Panc1 (cell line): ENCODE data around the gene RIMKLB. TPM values are rescaled to one million over a fixed set of nuclear protein-coding genes. Genes with fewer than 3 reads are reported as not detected.

ENCODE experiments used
- ATAC-seq: fragments of 200-7000 bp; cut with Tn5 transposase; 2 replicates; pipeline ENCODE4 v1.9.1; 2020; ENCODE audit warnings: mild to moderate bottlenecking, moderate library complexity
- BruUV-seq: library from RNA; stranded (reverse); fragments of 400-500 nt; replicated peaks from 2 replicates; lab custom pipeline; 2021; lab: Mats Ljungman, UMichigan
- CTCF ChIA-PET: fragments of 300-600 bp; sonication (Branson Sonifier 250); formaldehyde crosslinking; loops from one replicate; lab custom pipeline; 2022; ENCODE audit warnings: antibody characterized with exemption; lab: Charles Lee
- POLR2A ChIA-PET: fragments of 300-600 bp; sonication (Branson Sonifier 250); formaldehyde crosslinking; loops from one replicate; lab custom pipeline; 2022; ENCODE audit warnings: antibody characterized with exemption; lab: Charles Lee
- DNase-seq: peaks from one replicate; pipeline ENCODE4 v3.0.0-alpha.2; 2010; ENCODE audit warnings: low read depth, low spot score
- H3K27ac ChIP-seq: 2 replicates; pipeline ENCODE4 v1.5.1; 2011; ENCODE audit warnings: mild to moderate bottlenecking, low read length, inconsistent platforms
- H3K27me3 ChIP-seq: fragments of 200-500 bp; sonication (Bioruptor generic); 2 replicates; pipeline ENCODE4 v1.6.0; 2014; ENCODE audit warnings: low read length, inconsistent platforms; ENCODE audit not compliant: control insufficient read depth, insufficient read depth
- H3K36me3 ChIP-seq: fragments of 200-500 bp; sonication (Bioruptor generic); 2 replicates; pipeline ENCODE4 v1.5.1; 2014; ENCODE audit warnings: inconsistent platforms, mild to moderate bottlenecking, low read length, moderate library complexity; ENCODE audit not compliant: control insufficient read depth, insufficient read depth
- H3K4me1 ChIP-seq: 2 replicates; pipeline ENCODE4 v1.5.1; 2011; ENCODE audit warnings: inconsistent platforms, mild to moderate bottlenecking, low read length, moderate library complexity; ENCODE audit not compliant: control insufficient read depth, insufficient read depth
- H3K4me3 ChIP-seq, 2 experiments: 2 replicates each; pipeline ENCODE4 v1.5.1; 2011 to 2012; ENCODE audit warnings: low read depth in 2 of 2, low read length in 2 of 2, mild to moderate bottlenecking in 2 of 2, inconsistent platforms in 1 of 2, moderate library complexity in 1 of 2
- H3K9me3 ChIP-seq: fragments of 200-500 bp; sonication (Bioruptor generic); 2 replicates; pipeline ENCODE4 v1.5.1; 2014; ENCODE audit warnings: low read depth, mild to moderate bottlenecking, inconsistent platforms, low read length, moderate library complexity; ENCODE audit not compliant: control insufficient read depth, insufficient read depth
- CTCF ChIP-seq: fragments of 450-650 bp; IDR thresholded peaks from 2 replicates; pipeline ENCODE4 v1.5.1; 2017; ENCODE audit warnings: mild to moderate bottlenecking
- POLR2AphosphoS5 ChIP-seq: IDR thresholded peaks from 2 replicates; pipeline ENCODE4 v1.6.1; 2012; ENCODE audit warnings: mild to moderate bottlenecking, low read depth, low read length, moderate library complexity
- REST ChIP-seq, 2 experiments: IDR thresholded peaks; 2 replicates each; pipeline ENCODE4 v1.6.1; 2011 to 2012; ENCODE audit warnings: low read depth in 2 of 2, control low read depth in 1 of 2, low read length in 1 of 2, mild to moderate bottlenecking in 1 of 2, moderate library complexity in 1 of 2; ENCODE audit not compliant: insufficient read depth in 1 of 2
- SIN3A ChIP-seq: IDR thresholded peaks from 2 replicates; pipeline ENCODE4 v1.6.1; 2012; ENCODE audit warnings: low read depth, mild to moderate bottlenecking, low read length, moderate library complexity, borderline replicate concordance; ENCODE audit not compliant: insufficient read depth
- TCF7L2 ChIP-seq: IDR thresholded peaks from 2 replicates; pipeline ENCODE4 v1.6.1; 2011; ENCODE audit warnings: mild to moderate bottlenecking, low read depth, low read length, inconsistent platforms
- in situ Hi-C: cut with HindIII; loops from 2 replicates; pipeline ENCODE4 v1.10.0; 2016; ENCODE audit warnings: low sequenced_read_pairs, low pct_unique_long_range_greater_than_20kb
- intact Hi-C: fragments of 100-400 bp; cut with micrococcal nuclease; formaldehyde crosslinking; loops from one replicate; pipeline ENCODE4 v1.10.0; 2022; ENCODE audit not compliant: unreplicated experiment
- total RNA-seq: library from RNA; stranded (reverse); gene quantifications from one replicate; pipeline ENCODE4 v1.2.1, GENCODE V29; 2021; ENCODE audit not compliant: unreplicated experiment

The RIMKLB gene
- total RNA-seq, 1 experiment from 2014 or later = 17.1 TPM

GRCh38 chr12:8699714-8700113 lies 1.9 kb downstream of the RIMKLB start:
- intact Hi-C loops = no loop called here
- Histone ChIP-seq H3K27me3 (no peaks in the 10 kb centered on the region), H3K9me3 (no peaks in the 10 kb centered on the region), H3K36me3 (no peaks in the 10 kb centered on the region; the same call in 1 of the 2 replicates), H3K27ac (no peak overlapping the region), H3K4me3 (peak overlapping the region in 1 of 2 experiments; percentile 73; a peak in 1 of 4 replicates), H3K4me1 (peaks cover 5% of the 10 kb centered on the region; the same call in 1 of the 2 replicates)
- ATAC-seq (no peak), DNase-seq (no peak)
- in situ Hi-C loops = no loop called here
- TF ChIP-seq CTCF (no peak), SIN3A (no peak), REST (IDR thresholded peaks at IDR 0.05; ENCODE audit: insufficient read depth in 1 of 2, low read depth in 2 of 2, low read length in 1 of 2) (no peak), TCF7L2 (no peak), POLR2AphosphoS5 (no peak)
- no TSS peak for BruUV-seq
- POLR2A ChIA-PET = no interaction called here
- CTCF ChIA-PET = no interaction called here

- ChIA-PET CTCF (no interaction called here), POLR2A (no interaction called here)
- intact Hi-C loops = no loop called here
- no peak for ATAC-seq
- no TSS peak for BruUV-seq
- no peak overlapping the region for H3K27ac ChIP-seq
- H3K4me3 ChIP-seq = no peak overlapping the region
- TF ChIP-seq REST (IDR thresholded peaks at IDR 0.05; ENCODE audit: insufficient read depth in 1 of 2, low read depth in 2 of 2, low read length in 1 of 2) = no peak
- TF ChIP-seq CTCF = no peak
- TF ChIP-seq TCF7L2 = no peak
- no peak for TF ChIP-seq SIN3A
- no peak for TF ChIP-seq POLR2AphosphoS5
- H3K9me3 ChIP-seq = no peaks in the 10 kb centered on the region
- DNase-seq = no peak
- H3K36me3 ChIP-seq = no peaks in the 10 kb centered on the region; the same call in 1 of the 2 replicates
- in situ Hi-C loops = no loop called here
- H3K4me1 ChIP-seq = peaks cover 5% of the 10 kb centered on the region; the same call in 1 of the 2 replicates
- no peaks in the 10 kb centered on the region for H3K27me3 ChIP-seq
Measured at GRCh38 chr12:8701046-8701660, 3.4 kb downstream of the RIMKLB start.
